CD4-positive, alpha-beta T cell treated with Interleukin-15 for 4 hours (primary cell): ENCODE results near the gene CLASP1.
"Not testable (repeated sequence)": the region's sequence is repeated elsewhere in the genome, so short reads cannot be mapped to it uniquely, and the experiment has no call there.

Source experiments
- DNase-seq: peaks from one replicate; pipeline ENCODE4 v3.0.0-alpha.2; 2020; ENCODE audit warnings: low spot score

The CLASP1 gene

GRCh38 chr2:121582272-121582671 lies 67.0 kb downstream of the CLASP1 start:
- DNase-seq = no peak

GRCh38 chr2:121579309-121579708 lies 70.0 kb downstream of the CLASP1 start:
- no peak for DNase-seq

GRCh38 chr2:121577381-121577780 lies 71.9 kb downstream of the CLASP1 start:
- DNase-seq = no peak

GRCh38 chr2:121576263-121576662 lies 73.0 kb downstream of the CLASP1 start:
- no peak for DNase-seq

GRCh38 chr2:121575800-121576199 lies 73.5 kb downstream of the CLASP1 start:
- no peak for DNase-seq

GRCh38 chr2:121570667-121571055 lies 78.6 kb downstream of the CLASP1 start:
- DNase-seq = no peak

- no peak for DNase-seq
Observed at GRCh38 chr2:121570036-121570666, 79.1 kb downstream of the CLASP1 start.

GRCh38 chr2:121567957-121568409 lies 81.3 kb downstream of the CLASP1 start:
- no peak for DNase-seq

- no peak for DNase-seq
Observed at GRCh38 chr2:121567452-121567851, 81.8 kb downstream of the CLASP1 start.

GRCh38 chr2:121565389-121566250 lies 83.6 kb downstream of the CLASP1 start:
- DNase-seq = no peak

GRCh38 chr2:121564905-121565304 lies 84.4 kb downstream of the CLASP1 start:
- no peak for DNase-seq

- not testable (repeated sequence) for DNase-seq
Observed at GRCh38 chr2:121563754-121564153, 85.5 kb downstream of the CLASP1 start.

- DNase-seq = no peak
Observed at GRCh38 chr2:121562269-121563176, 86.7 kb downstream of the CLASP1 start.

- no peak for DNase-seq
Observed at GRCh38 chr2:121561617-121562268, 87.5 kb downstream of the CLASP1 start.

- no peak for DNase-seq
Observed at GRCh38 chr2:121558329-121558728, 90.9 kb downstream of the CLASP1 start.

GRCh38 chr2:121555008-121555407 lies 94.3 kb downstream of the CLASP1 start:
- no peak for DNase-seq

- not testable (repeated sequence) for DNase-seq
Observed at GRCh38 chr2:121552477-121553180, 96.6 kb downstream of the CLASP1 start.

- DNase-seq = no peak
Observed at GRCh38 chr2:121550669-121551068, 98.6 kb downstream of the CLASP1 start.

GRCh38 chr2:121547646-121548045 lies 101.6 kb downstream of the CLASP1 start:
- no peak for DNase-seq

GRCh38 chr2:121545913-121546312 lies 103.3 kb downstream of the CLASP1 start:
- no peak for DNase-seq

- DNase-seq = no peak
Observed at GRCh38 chr2:121545257-121545656, 104.0 kb downstream of the CLASP1 start.
